ENCODE measurements around the gene FCHSD2.

The FCHSD2 gene

GRCh38 chr11:72814286-72815109 lies 327.6 kb downstream of the FCHSD2 start, which contains the start of gene ATG16L2 (continued):
- no peak for TF ChIP-seq ZNF473 (tag by site-specific recombination; IDR thresholded peaks at IDR 0.05)
- no peak for TF ChIP-seq PRDM2 (tag by site-specific recombination; IDR thresholded peaks at IDR 0.05; ENCODE audit: borderline replicate concordance)
- no peak for TF ChIP-seq ZNF292 (tag by site-specific recombination; IDR thresholded peaks at IDR 0.05; ENCODE audit: borderline replicate concordance, low read depth)
- TF ChIP-seq ZNF561 (tag by site-specific recombination; IDR thresholded peaks at IDR 0.05; ENCODE audit: borderline replicate concordance) = peak; percentile 45; the same call in 1 of the 2 replicates
- TF ChIP-seq ZNF677 (tag by site-specific recombination; IDR thresholded peaks at IDR 0.05) = no peak
- no peak for TF ChIP-seq PRDM4 (tag by site-specific recombination; IDR thresholded peaks at IDR 0.05)
- no peak for TF ChIP-seq OVOL3 (tag by site-specific recombination; IDR thresholded peaks at IDR 0.05)
- peak; percentile 83 for TF ChIP-seq ZNF335 (tag by site-specific recombination; conservative IDR thresholded peaks at IDR 0.05)
- TF ChIP-seq ZNF394 (tag by site-specific recombination; IDR thresholded peaks at IDR 0.05; ENCODE audit: borderline replicate concordance) = no peak
- no peak for TF ChIP-seq ZNF837 (tag by site-specific recombination; IDR thresholded peaks at IDR 0.05)
- TF ChIP-seq ZNF513 (tag by site-specific recombination; IDR thresholded peaks at IDR 0.05) = no peak
- no peak for TF ChIP-seq TRIM28 (IDR thresholded peaks at IDR 0.05; ENCODE audit: borderline replicate concordance, low read length)
- TF ChIP-seq AEBP2 (tag by site-specific recombination; IDR thresholded peaks at IDR 0.05; ENCODE audit: borderline replicate concordance) = no peak
- no peak for TF ChIP-seq ZNF426 (tag by site-specific recombination; IDR thresholded peaks at IDR 0.05)
- no peak for TF ChIP-seq ZBTB21 (tag by site-specific recombination; IDR thresholded peaks at IDR 0.05)
- TF ChIP-seq ZNF658 (tag by site-specific recombination; IDR thresholded peaks at IDR 0.05) = no peak
- no peak; the same call in 1 of the 2 replicates for TF ChIP-seq HIC1 (tag by site-specific recombination; IDR thresholded peaks at IDR 0.05)
- TF ChIP-seq ZBTB1 (tag by site-specific recombination; IDR thresholded peaks at IDR 0.05) = no peak
- TF ChIP-seq BCL11B (tag by site-specific recombination; IDR thresholded peaks at IDR 0.05; ENCODE audit: low read depth) = no peak
- TF ChIP-seq ZNF626 (tag by site-specific recombination; IDR thresholded peaks at IDR 0.05) = no peak
- no peak for TF ChIP-seq SCRT2 (tag by site-specific recombination; IDR thresholded peaks at IDR 0.05)
- no peak for TF ChIP-seq ZNF670 (tag by site-specific recombination; IDR thresholded peaks at IDR 0.05; ENCODE audit: low read depth)
- no peak for TF ChIP-seq ZNF560 (tag by site-specific recombination; IDR thresholded peaks at IDR 0.05; ENCODE audit: borderline replicate concordance)
- no peak for TF ChIP-seq ZNF791 (tag by site-specific recombination; IDR thresholded peaks at IDR 0.05)
- no peak for TF ChIP-seq SCRT1 (tag by site-specific recombination; IDR thresholded peaks at IDR 0.05; ENCODE audit: borderline replicate concordance)
- TF ChIP-seq ZNF169 (tag by site-specific recombination; IDR thresholded peaks at IDR 0.05) = no peak

Data from HEK293 (cell line).